K562 (cell line): Measurements from ENCODE around the gene DTX1. TPM values are rescaled to one million over a fixed set of nuclear protein-coding genes. Genes with fewer than 3 reads are reported as not detected.

Experiments used
- CBX3 ChIP-seq, 2 experiments: IDR thresholded peaks; 1 replicate in 1 of 2; 2 replicates in 1 of 2; pipeline ENCODE4 v1.6.1; 2012; ENCODE audit warnings: inconsistent platforms in 2 of 2, low read length in 2 of 2, borderline replicate concordance in 1 of 2, control low read depth in 1 of 2
- CBX8 ChIP-seq: fragments of 200-600 bp; sonication (generic); IDR thresholded peaks from 2 replicates; pipeline ENCODE4 v1.6.1; 2012; ENCODE audit warnings: borderline replicate concordance, mixed run types, low read depth, mild to moderate bottlenecking, moderate library complexity, mixed read lengths, low read length, control low read depth, inconsistent platforms; ENCODE audit not compliant: poor library complexity, severe bottlenecking; ENCODE audit errors: extremely low read depth
- CHD4 ChIP-seq: fragments of 200-600 bp; sonication (generic); IDR thresholded peaks from 3 replicates; pipeline ENCODE4 v1.6.1; 2012; ENCODE audit warnings: low read depth, mild to moderate bottlenecking, mixed read lengths, low read length, inconsistent platforms; ENCODE audit not compliant: insufficient read depth, insufficient replicate concordance, poor library complexity, severe bottlenecking
- COPS2 ChIP-seq: fragments of 450-650 bp; conservative IDR thresholded peaks from 2 replicates; pipeline ENCODE4 v1.6.1; 2016; ENCODE audit warnings: mild to moderate bottlenecking, moderate library complexity
- CTCF ChIP-seq, 3 experiments: IDR thresholded peaks in 2 of 3; conservative IDR thresholded peaks in 1 of 3; 2 replicates each; pipeline ENCODE4 v1.5.1; 2011 to 2012; ENCODE audit warnings: low read length in 3 of 3, mild to moderate bottlenecking in 3 of 3, control low read depth in 2 of 3, improper control_type of control experiment in 1 of 3, inconsistent platforms in 1 of 3, low read depth in 1 of 3, mixed read lengths in 1 of 3, moderate library complexity in 1 of 3; ENCODE audit not compliant: insufficient read depth in 2 of 3
- EZH2 ChIP-seq: IDR thresholded peaks from 2 replicates; pipeline ENCODE4 v1.6.1; 2012; ENCODE audit warnings: low read depth, mild to moderate bottlenecking, inconsistent platforms, low read length, borderline replicate concordance
- FOXK1 ChIP-seq: sonication (generic); formaldehyde crosslinking; IDR thresholded peaks from 2 replicates; pipeline ENCODE4 v1.8.0; 2022; ENCODE audit warnings: missing genetic modification reagents, mild to moderate bottlenecking, borderline replicate concordance
- HDAC8 ChIP-seq: fragments of 450-650 bp; IDR thresholded peaks from 2 replicates; pipeline ENCODE4 v1.6.1; 2016; ENCODE audit warnings: mild to moderate bottlenecking, missing genetic modification characterization, moderate library complexity, missing compliant biosample characterization
- MLLT1 ChIP-seq, 2 experiments: fragments of 450-650 bp; IDR thresholded peaks; 2 replicates each; pipeline ENCODE4 v1.6.1; 2016
- MNT ChIP-seq, 2 experiments: fragments of 450-650 bp; conservative IDR thresholded peaks; 2 replicates each; pipeline ENCODE4 v1.6.1; 2017; ENCODE audit warnings: mild to moderate bottlenecking in 2 of 2, moderate library complexity in 2 of 2
- MXI1 ChIP-seq: IDR thresholded peaks from 2 replicates; pipeline ENCODE4 v1.6.1; 2011; ENCODE audit warnings: low read depth, mild to moderate bottlenecking, improper control_type of control experiment, low read length
- NFIC ChIP-seq: fragments of 450-650 bp; IDR thresholded peaks from 2 replicates; pipeline ENCODE4 v1.6.1; 2017; ENCODE audit warnings: mild to moderate bottlenecking, inconsistent platforms
- NFIX ChIP-seq: fragments of 250-450 bp; sonication (Bioruptor Pico); IDR thresholded peaks from 2 replicates; pipeline ENCODE4 v1.4.0; 2020; ENCODE audit warnings: low read depth, mild to moderate bottlenecking, moderate library complexity
- SMAD3 ChIP-seq: fragments of 450-650 bp; formaldehyde crosslinking; conservative IDR thresholded peaks from 2 replicates; pipeline ENCODE4 v1.4.0; 2020; ENCODE audit warnings: mild to moderate bottlenecking
- SNRNP70 ChIP-seq: fragments of 200-400 bp; formaldehyde crosslinking; optimal IDR thresholded peaks from 2 replicates; pipeline ENCODE3; 2017; ENCODE audit warnings: low read depth, low read length
- STAG1 ChIP-seq: sonication (generic); formaldehyde crosslinking; IDR thresholded peaks from 2 replicates; pipeline ENCODE4 v1.5.0; 2020; ENCODE audit warnings: missing genetic modification reagents, borderline replicate concordance
- TAF1 ChIP-seq: IDR thresholded peaks from 2 replicates; pipeline ENCODE4 v1.6.1; 2011; ENCODE audit warnings: mild to moderate bottlenecking, low read length, moderate library complexity; ENCODE audit not compliant: insufficient read depth, control insufficient read depth, severe bottlenecking; ENCODE audit errors: extremely low read depth
- TEAD2 ChIP-seq: fragments of 450-650 bp; IDR thresholded peaks from 2 replicates; pipeline ENCODE4 v1.6.1; 2016; ENCODE audit warnings: missing genetic modification characterization, control low read depth, missing compliant biosample characterization
- TFAP4 ChIP-seq: sonication (generic); formaldehyde crosslinking; IDR thresholded peaks from 2 replicates; pipeline ENCODE4 v1.8.0; 2022; ENCODE audit warnings: missing genetic modification reagents, mild to moderate bottlenecking, moderate library complexity, borderline replicate concordance
- THRAP3 ChIP-seq: fragments of 450-650 bp; IDR thresholded peaks from 2 replicates; pipeline ENCODE4 v1.6.1; 2016; ENCODE audit warnings: mild to moderate bottlenecking, inconsistent platforms, borderline replicate concordance
- ZNF165 ChIP-seq: fragments of 250-450 bp; sonication (Bioruptor Pico); IDR thresholded peaks from 2 replicates; pipeline ENCODE4 v1.4.0; 2020; ENCODE audit warnings: borderline replicate concordance
- ZNF79 ChIP-seq: fragments of 250-450 bp; sonication (Bioruptor Pico); IDR thresholded peaks from 2 replicates; pipeline ENCODE4 v1.4.0; 2020; ENCODE audit warnings: low read depth, mild to moderate bottlenecking, moderate library complexity
- polyA plus RNA-seq, 8 experiments: library from polyadenylated mRNA; depleted of rRNA in 4 of 8; stranded (reverse) in 5 of 8; unstranded in 3 of 8; fragments of >200 nt; fragmentation: Nextera tagmentation in 2 of 8; fragmentation: Illumina TruSeq in 1 of 8; extraction: Ambion mirVana in 2 of 8; extraction: Trizol in 1 of 8; gene quantifications; 2 replicates each; pipeline versions ENCODE4 v1.2.1 to v1.2.3, GENCODE V29; 2011 to 2014; ENCODE audit warnings: inconsistent platforms in 1 of 8, missing spikeins in 1 of 8
- total RNA-seq, 7 experiments: library from RNA; depleted of rRNA in 6 of 7; stranded (reverse); fragments of >200 nt in 6 of 7; fragmentation: Illumina TruSeq in 2 of 7; extraction: Trizol in 2 of 7; gene quantifications; 2 replicates each; pipeline versions ENCODE4 v1.2.1 to v1.2.3, GENCODE V29; 2011 to 2021; ENCODE audit warnings: low replicate concordance in 1 of 7

Gene DTX1
- total and polyA plus RNA-seq, 9 of the 15 experiments (the other 6 are each of a cell fraction or from before 2014, with no cell fraction given), result not detected

GRCh38 chr12:113098441-113099028 lies 42.0 kb downstream of the DTX1 start (continued):
- TF ChIP-seq MNT (conservative IDR thresholded peaks at IDR 0.05), result 0 out of 4 replicates have a peak, but pooled peaks of 1 of the 2 experiments have one; percentile 28
- peak; percentile 83 for TF ChIP-seq NFIC
- TF ChIP-seq EZH2, result no peak
- no peak for TF ChIP-seq CHD4
- no peak for TF ChIP-seq ZNF79 (CRISPR knock-in tag)
- peak; percentile 34; the same call in 1 of the 2 replicates for TF ChIP-seq TFAP4 (CRISPR knock-in tag)
- no peak for TF ChIP-seq MXI1
- no peak for TF ChIP-seq SNRNP70
- no peak for TF ChIP-seq MLLT1 (IDR thresholded peaks at IDR 0.05)
- no peak for TF ChIP-seq TEAD2 (tag)
- TF ChIP-seq HDAC8 (tag), result no peak
- 0 out of 3 replicates have a peak, but pooled peaks of 1 of the 2 experiments have one; percentile 13 for TF ChIP-seq CBX3 (IDR thresholded peaks at IDR 0.05; ENCODE audit: borderline replicate concordance in 1 of 2, low read length in 2 of 2)
- TF ChIP-seq COPS2, result no peak
- peak; percentile 66; the same call in 1 of the 2 replicates for TF ChIP-seq STAG1 (CRISPR knock-in tag)
- no peak for TF ChIP-seq ZNF165 (CRISPR knock-in tag)
- TF ChIP-seq FOXK1 (CRISPR knock-in tag), result no peak
- TF ChIP-seq SMAD3 (CRISPR knock-in tag), result no peak
- TF ChIP-seq CTCF (IDR thresholded peaks at IDR 0.05 in 2 of 3, conservative IDR thresholded peaks at IDR 0.05 in 1 of 3; ENCODE audit: insufficient read depth in 2 of 3, low read depth in 1 of 3, low read length in 3 of 3), result peak; percentile 86 to 92 (median 87)
- TF ChIP-seq THRAP3, result no peak
- TF ChIP-seq CBX8, result no peak
- TF ChIP-seq TAF1, result no peak
- no peak for TF ChIP-seq NFIX
